ENCODE measurements around the gene RPL39. TPM values are rescaled to one million over a fixed set of nuclear protein-coding genes. Genes with fewer than 3 reads are reported as not detected.
"Not testable (repeated sequence)": the region's sequence is repeated elsewhere in the genome, so short reads cannot be mapped to it uniquely, and the experiment has no call there.

RPL39 gene
- total RNA-seq, 1 donor from 2014 or later = 1,492 TPM

- no peaks in the 10 kb centered on the region for H3K36me3 Mint-ChIP-seq (ENCODE audit: low read depth, unreplicated experiment)
- no peaks in the 10 kb centered on the region for H3K9me3 Mint-ChIP-seq (ENCODE audit: unreplicated experiment)
- no peak overlapping the region for H3K4me3 ChIP-seq (ENCODE audit: insufficient read depth, low read depth, low read length)
- no peaks in the 10 kb centered on the region for H3K36me3 ChIP-seq (ENCODE audit: insufficient read depth, low read length)
- no peak for TF ChIP-seq EZH2 (IDR thresholded peaks at IDR 0.05; ENCODE audit: insufficient read depth, low read length)
- TF ChIP-seq, protein P1, sequence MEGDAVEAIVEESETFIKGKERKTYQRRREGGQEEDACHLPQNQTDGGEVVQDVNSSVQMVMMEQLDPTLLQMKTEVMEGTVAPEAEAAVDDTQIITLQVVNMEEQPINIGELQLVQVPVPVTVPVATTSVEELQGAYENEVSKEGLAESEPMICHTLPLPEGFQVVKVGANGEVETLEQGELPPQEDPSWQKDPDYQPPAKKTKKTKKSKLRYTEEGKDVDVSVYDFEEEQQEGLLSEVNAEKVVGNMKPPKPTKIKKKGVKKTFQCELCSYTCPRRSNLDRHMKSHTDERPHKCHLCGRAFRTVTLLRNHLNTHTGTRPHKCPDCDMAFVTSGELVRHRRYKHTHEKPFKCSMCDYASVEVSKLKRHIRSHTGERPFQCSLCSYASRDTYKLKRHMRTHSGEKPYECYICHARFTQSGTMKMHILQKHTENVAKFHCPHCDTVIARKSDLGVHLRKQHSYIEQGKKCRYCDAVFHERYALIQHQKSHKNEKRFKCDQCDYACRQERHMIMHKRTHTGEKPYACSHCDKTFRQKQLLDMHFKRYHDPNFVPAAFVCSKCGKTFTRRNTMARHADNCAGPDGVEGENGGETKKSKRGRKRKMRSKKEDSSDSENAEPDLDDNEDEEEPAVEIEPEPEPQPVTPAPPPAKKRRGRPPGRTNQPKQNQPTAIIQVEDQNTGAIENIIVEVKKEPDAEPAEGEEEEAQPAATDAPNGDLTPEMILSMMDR (IDR thresholded peaks at IDR 0.05; ENCODE audit: insufficient read depth, low read depth, low read length) = no peak
- no peak for DNase-seq (ENCODE audit: low read depth)
- H3K27me3 ChIP-seq (ENCODE audit: insufficient read depth, low read length) = no peaks in the 10 kb centered on the region
- no peaks in the 10 kb centered on the region for H3K4me1 ChIP-seq (ENCODE audit: insufficient read depth, low read length)
- H3K4me2 ChIP-seq (ENCODE audit: low read length) = no peak overlapping the region
- H3K27ac ChIP-seq (ENCODE audit: low read depth, low read length) = no peak overlapping the region
- FAIRE-seq = no peak
- H3K27ac Mint-ChIP-seq (ENCODE audit: unreplicated experiment) = no peak overlapping the region
- no peak overlapping the region for H2AFZ ChIP-seq (ENCODE audit: low read depth, low read length)
- no peaks in the 10 kb centered on the region for H3K9me3 ChIP-seq (ENCODE audit: insufficient read depth, low read depth, low read length)
- H4K20me1 ChIP-seq (ENCODE audit: insufficient read depth, low read length) = no peaks in the 10 kb centered on the region
- no peaks in the 10 kb centered on the region for H3K4me1 Mint-ChIP-seq (ENCODE audit: low read depth, unreplicated experiment)
- H3K4me3 Mint-ChIP-seq (ENCODE audit: unreplicated experiment) = no peak overlapping the region
- H3K9ac ChIP-seq (ENCODE audit: low read length) = no peak overlapping the region
- H3K79me2 ChIP-seq (ENCODE audit: insufficient read depth, low read length) = no peaks in the 10 kb centered on the region
- no peaks in the 10 kb centered on the region for H3K27me3 Mint-ChIP-seq (ENCODE audit: low read depth, unreplicated experiment)
These were observed 25.8 kb upstream of the RPL39 start for GRCh38 chrX:119817130-119817690.

- no peaks in the 10 kb centered on the region for H3K27me3 Mint-ChIP-seq (ENCODE audit: low read depth, unreplicated experiment)
These were observed 24.9 kb upstream of the RPL39 start for GRCh38 chrX:119816300-119816699.

GRCh38 chrX:119809185-119809666, 17.8 kb upstream of the RPL39 start:
- Histone ChIP-seq H3K27ac (ENCODE audit: low read depth, low read length) (no peak overlapping the region), H2AFZ (ENCODE audit: low read depth, low read length) (no peak overlapping the region), H3K4me3 (ENCODE audit: insufficient read depth, low read depth, low read length) (no peak overlapping the region), H3K79me2 (ENCODE audit: insufficient read depth, low read length) (no peaks in the 10 kb centered on the region), H3K9ac (ENCODE audit: low read length) (no peak overlapping the region), H3K4me1 (ENCODE audit: insufficient read depth, low read length) (no peaks in the 10 kb centered on the region), H3K4me2 (ENCODE audit: low read length) (no peak overlapping the region), H3K9me3 (ENCODE audit: insufficient read depth, low read depth, low read length) (no peaks in the 10 kb centered on the region), H4K20me1 (ENCODE audit: insufficient read depth, low read length) (no peaks in the 10 kb centered on the region), H3K27me3 (ENCODE audit: insufficient read depth, low read length) (no peaks in the 10 kb centered on the region), H3K36me3 (ENCODE audit: insufficient read depth, low read length) (no peaks in the 10 kb centered on the region)
- FAIRE-seq (peak; percentile 5), DNase-seq (ENCODE audit: low read depth) (peak; percentile 32)
- TF ChIP-seq EZH2 (IDR thresholded peaks at IDR 0.05; ENCODE audit: insufficient read depth, low read length) = no peak
- TF ChIP-seq, protein P1 (IDR thresholded peaks at IDR 0.05; ENCODE audit: insufficient read depth, low read depth, low read length) = no peak
- Mint-ChIP-seq H3K27me3 (ENCODE audit: low read depth, unreplicated experiment) (no peaks in the 10 kb centered on the region), H3K4me3 (ENCODE audit: unreplicated experiment) (no peak overlapping the region), H3K36me3 (ENCODE audit: low read depth, unreplicated experiment) (no peaks in the 10 kb centered on the region), H3K4me1 (ENCODE audit: low read depth, unreplicated experiment) (no peaks in the 10 kb centered on the region), H3K9me3 (ENCODE audit: unreplicated experiment) (peaks cover 3% of the 10 kb centered on the region), H3K27ac (ENCODE audit: unreplicated experiment) (no peak overlapping the region)

More at GRCh38 chrX:119816300-119816699, 24.9 kb upstream of the RPL39 start:
- no peaks in the 10 kb centered on the region for H3K9me3 ChIP-seq (ENCODE audit: insufficient read depth, low read depth, low read length)
- no peak overlapping the region for H2AFZ ChIP-seq (ENCODE audit: low read depth, low read length)
- H3K4me3 ChIP-seq (ENCODE audit: insufficient read depth, low read depth, low read length) = no peak overlapping the region
- FAIRE-seq = no peak
- H3K9ac ChIP-seq (ENCODE audit: low read length) = no peak overlapping the region
- Mint-ChIP-seq H3K4me3 (ENCODE audit: unreplicated experiment) (no peak overlapping the region), H3K27ac (ENCODE audit: unreplicated experiment) (no peak overlapping the region), H3K9me3 (ENCODE audit: unreplicated experiment) (no peaks in the 10 kb centered on the region), H3K4me1 (ENCODE audit: low read depth, unreplicated experiment) (no peaks in the 10 kb centered on the region), H3K36me3 (ENCODE audit: low read depth, unreplicated experiment) (no peaks in the 10 kb centered on the region)
- TF ChIP-seq, protein P1 (IDR thresholded peaks at IDR 0.05; ENCODE audit: insufficient read depth, low read depth, low read length) = no peak
- TF ChIP-seq EZH2 (IDR thresholded peaks at IDR 0.05; ENCODE audit: insufficient read depth, low read length) = no peak
- H3K27me3 ChIP-seq (ENCODE audit: insufficient read depth, low read length) = no peaks in the 10 kb centered on the region
- H4K20me1 ChIP-seq (ENCODE audit: insufficient read depth, low read length) = no peaks in the 10 kb centered on the region
- H3K4me1 ChIP-seq (ENCODE audit: insufficient read depth, low read length) = no peaks in the 10 kb centered on the region
- H3K36me3 ChIP-seq (ENCODE audit: insufficient read depth, low read length) = no peaks in the 10 kb centered on the region
- no peak overlapping the region for H3K27ac ChIP-seq (ENCODE audit: low read depth, low read length)
- H3K4me2 ChIP-seq (ENCODE audit: low read length) = no peak overlapping the region
- no peak for DNase-seq (ENCODE audit: low read depth)
- no peaks in the 10 kb centered on the region for H3K79me2 ChIP-seq (ENCODE audit: insufficient read depth, low read length)

GRCh38 chrX:119808461-119808860, 17.0 kb upstream of the RPL39 start:
- H2AFZ ChIP-seq (ENCODE audit: low read depth, low read length); H3K4me3 ChIP-seq (ENCODE audit: insufficient read depth, low read depth, low read length); H3K79me2 ChIP-seq (ENCODE audit: insufficient read depth, low read length); H3K36me3 Mint-ChIP-seq (ENCODE audit: low read depth, unreplicated experiment); H3K4me1 Mint-ChIP-seq (ENCODE audit: low read depth, unreplicated experiment); H3K27me3 ChIP-seq (ENCODE audit: insufficient read depth, low read length); DNase-seq (ENCODE audit: low read depth); H3K36me3 ChIP-seq (ENCODE audit: insufficient read depth, low read length); H3K9ac ChIP-seq (ENCODE audit: low read length); H3K4me3 Mint-ChIP-seq (ENCODE audit: unreplicated experiment); H3K4me1 ChIP-seq (ENCODE audit: insufficient read depth, low read length); H3K9me3 ChIP-seq (ENCODE audit: insufficient read depth, low read depth, low read length); H3K27me3 Mint-ChIP-seq (ENCODE audit: low read depth, unreplicated experiment); FAIRE-seq; H3K27ac ChIP-seq (ENCODE audit: low read depth, low read length); H3K4me2 ChIP-seq (ENCODE audit: low read length); H3K27ac Mint-ChIP-seq (ENCODE audit: unreplicated experiment); H4K20me1 ChIP-seq (ENCODE audit: insufficient read depth, low read length); H3K9me3 Mint-ChIP-seq (ENCODE audit: unreplicated experiment): not testable (repeated sequence)
